ENCODE data around the gene DLL4.

GRCh38 chr15:40934457-40934856 lies 5.3 kb downstream of the DLL4 start:
- TF ChIP-seq POLR2A (IDR thresholded peaks at IDR 0.05) (no peak), CTCF (IDR thresholded peaks at IDR 0.05) (no peak)

All from Peyer's patch (tissue), 4 donors.